ENCODE measurements around the gene PIP4K2B. TPM values are rescaled to one million over a fixed set of nuclear protein-coding genes. Genes with fewer than 3 reads are reported as not detected.

Gene PIP4K2B
- total and polyA plus RNA-seq, 2 of the 8 experiments (the other 6 are each of a cell fraction or from before 2014, with no cell fraction given) = 21.5 to 57.8 TPM

GRCh38 chr17:38741461-38741860 is 57.9 kb downstream of the PIP4K2B start:
- POLR2A ChIA-PET (ENCODE audit: partially characterized antibody) = interaction anchor here (0.7 to 1.2 kb wide), 2 partner anchors 9 to 34 kb away, joined by 3 to 4 read pairs; no protein-coding TSS in a partner anchor
- no peak overlapping the region for H3K18ac ChIP-seq (ENCODE audit: extremely low read depth, low read length)
- CTCF ChIA-PET (ENCODE audit: partially characterized antibody) = interaction anchor here (1.2 kb wide), 2 partner anchors 45 to 46 kb away, joined by 3 to 4 read pairs; no protein-coding TSS in a partner anchor
- 90% methylated on average over 5 of the region's 5 CpGs; no CpG with 5 or more reads in 1 of the 2 experiments for WGBS, 2 experiments (ENCODE audit: extremely low coverage in 1 of 2, insufficient coverage in 1 of 2, insufficient read length in 1 of 2, insufficient replicate concordance in 2 of 2, low coverage in 1 of 2, low lambda C conversion rate in 2 of 2, missing lambda C conversion rate in 1 of 2)
- H2BK5ac ChIP-seq (ENCODE audit: low read depth, low read length) = no peak overlapping the region
- no peak overlapping the region for H3K27ac ChIP-seq (ENCODE audit: low read depth, low read length)
- 0 out of 2 replicates have a peak overlapping the region, but pooled peaks have one; percentile 24 for H2AK5ac ChIP-seq (ENCODE audit: low read depth, low read length)
- H4K20me1 ChIP-seq (replicated peaks in 1 of 2; ENCODE audit: control insufficient read depth in 1 of 2, insufficient read depth in 2 of 2, low read length in 2 of 2) = peaks cover 43 to 57% of the 10 kb centered on the region in 2 experiments
- H3K79me1 ChIP-seq (ENCODE audit: low read depth, low read length) = peaks cover 27% of the 10 kb centered on the region
- no peak overlapping the region for H2BK15ac ChIP-seq (ENCODE audit: low read length)
- H3K79me2 ChIP-seq (ENCODE audit: control insufficient read depth in 1 of 2, insufficient read depth in 2 of 2, low read length in 2 of 2) = peaks cover 38 to 74% of the 10 kb centered on the region in 2 experiments
- no peak overlapping the region for H2BK120ac ChIP-seq (replicated peaks; ENCODE audit: low read depth, low read length)
- H3K9ac ChIP-seq (replicated peaks in 1 of 4; ENCODE audit: extremely low read depth in 1 of 4, low read depth in 3 of 4, low read length in 3 of 4) = no peak overlapping the region
- peaks cover 7% of the 10 kb centered on the region; the same call in 1 of the 2 replicates for H3K23me2 ChIP-seq (ENCODE audit: low read depth, low read length)
- no peak overlapping the region for H4K8ac ChIP-seq (ENCODE audit: extremely low read depth, insufficient read depth, low read length)
- FAIRE-seq (no peak), DNase-seq (ENCODE audit: low read depth in 1 of 2, low spot score in 2 of 2) (no peak)
- H2AFZ ChIP-seq (ENCODE audit: low read length) = no peak overlapping the region
- no peak overlapping the region for H3K14ac ChIP-seq (ENCODE audit: insufficient read length)
- H4K91ac ChIP-seq (replicated peaks; ENCODE audit: insufficient read length, low read length) = no peak overlapping the region
- H3K4me3 ChIP-seq (ENCODE audit: extremely low read depth in 1 of 4, insufficient read depth in 2 of 4, low read depth in 3 of 4, low read length in 4 of 4) = no peak overlapping the region
- no peak overlapping the region for H3K56ac ChIP-seq (replicated peaks; ENCODE audit: insufficient read length, low read depth, low read length)
- H3K9me3 ChIP-seq (ENCODE audit: insufficient read depth in 2 of 2, low read depth in 1 of 2, low read length in 1 of 2) = no peaks in the 10 kb centered on the region
- H2BK12ac ChIP-seq (ENCODE audit: low read depth, low read length) = no peak overlapping the region
- H3K4me2 ChIP-seq (ENCODE audit: insufficient read depth in 1 of 2, low read depth in 2 of 2, low read length in 2 of 2) = no peak overlapping the region
- no peak overlapping the region for H3K4ac ChIP-seq (replicated peaks; ENCODE audit: insufficient read length, low read depth, low read length)
- H3K27me3 ChIP-seq (replicated peaks in 1 of 4; ENCODE audit: control insufficient read depth in 3 of 4, extremely low read depth in 1 of 4, insufficient read depth in 3 of 4, low read length in 3 of 4) = no peaks in the 10 kb centered on the region
- H2BK20ac ChIP-seq (ENCODE audit: low read length) = no peak overlapping the region
- H3K36me3 ChIP-seq (ENCODE audit: control insufficient read depth in 2 of 4, insufficient read depth in 4 of 4, low read length in 3 of 4) = peaks cover 2 to 28% (median 14%) of the 10 kb centered on the region in 4 experiments; a peak in 7 of 8 replicates
- H3K4me1 ChIP-seq (replicated peaks in 1 of 4; ENCODE audit: control insufficient read depth in 3 of 4, insufficient read depth in 4 of 4, low read length in 3 of 4) = peaks cover 7 to 32% (median 19%) of the 10 kb centered on the region in 4 experiments
- H4K5ac ChIP-seq (ENCODE audit: insufficient read length, low read depth, low read length) = no peak overlapping the region
- no peak overlapping the region for H3K23ac ChIP-seq (ENCODE audit: insufficient read length)
- TF ChIP-seq MAFK (IDR thresholded peaks at IDR 0.05; ENCODE audit: low read depth, low read length) (no peak), SRF (IDR thresholded peaks at IDR 0.05; ENCODE audit: low read depth, low read length) (no peak), E2F6 (IDR thresholded peaks at IDR 0.05) (no peak), SIRT6 (IDR thresholded peaks at IDR 0.05; ENCODE audit: low read length) (no peak), ZNF274 (IDR thresholded peaks at IDR 0.05; ENCODE audit: borderline replicate concordance, extremely low read depth, low read length) (no peak), EGR1 (IDR thresholded peaks at IDR 0.05; ENCODE audit: borderline replicate concordance, low read depth, low read length) (no peak), HDAC2 (IDR thresholded peaks at IDR 0.05; ENCODE audit: borderline replicate concordance in 1 of 2, low read depth in 2 of 2, low read length in 2 of 2) (no peak), GABPA (IDR thresholded peaks at IDR 0.05; ENCODE audit: borderline replicate concordance, insufficient read depth, low read length) (no peak), CBX5 (IDR thresholded peaks at IDR 0.05; ENCODE audit: low read depth, low read length) (no peak), ASH2L (IDR thresholded peaks at IDR 0.05; ENCODE audit: low read length) (no peak), POU5F1 (IDR thresholded peaks at IDR 0.05; ENCODE audit: low read depth, low read length) (no peak), MAX (IDR thresholded peaks at IDR 0.05) (no peak), PHF8 (conservative IDR thresholded peaks at IDR 0.05; ENCODE audit: low read depth, low read length) (no peak)

Measured in H1 (cell line).